Upper lobe of right lung (tissue), 1 donor: ENCODE results near the gene RMDN2. TPM values are rescaled to one million over a fixed set of nuclear protein-coding genes. Genes with fewer than 3 reads are reported as not detected.

ENCODE experiments used
- ATAC-seq: fragments of 200-7000 bp; cut with Tn5 transposase; one replicate; pipeline ENCODE4 v1.9.1; 2020; ENCODE audit warnings: mild to moderate bottlenecking, moderate library complexity
- DNase-seq: peaks from one replicate; pipeline ENCODE4 v3.0.0-alpha.2; 2020
- H3K27ac ChIP-seq: fragments of 200-600 bp; one replicate; pipeline ENCODE4 v1.8.0; 2022
- H3K27me3 ChIP-seq: fragments of 200-600 bp; one replicate; pipeline ENCODE4 v1.8.0; 2022; ENCODE audit warnings: mild to moderate bottlenecking
- H3K36me3 ChIP-seq: fragments of 200-600 bp; one replicate; pipeline ENCODE4 v1.8.0; 2022
- H3K4me1 ChIP-seq: fragments of 200-600 bp; one replicate; pipeline ENCODE4 v1.8.0; 2022
- H3K4me3 ChIP-seq: fragments of 200-600 bp; one replicate; pipeline ENCODE4 v1.8.0; 2022; ENCODE audit warnings: mild to moderate bottlenecking
- H3K9me3 ChIP-seq: fragments of 200-600 bp; one replicate; pipeline ENCODE4 v1.8.0; 2022
- CTCF ChIP-seq: fragments of 200-600 bp; IDR thresholded peaks from one replicate; pipeline ENCODE4 v1.8.0; 2022; ENCODE audit warnings: antibody characterized with exemption
- intact Hi-C: fragments of 100-400 bp; cut with DNase I; formaldehyde crosslinking; loops from one replicate; pipeline ENCODE4 v1.11.0; 2022
- total RNA-seq: library from RNA; stranded (reverse); fragmentation: NEBNext Ultra II Directional; extraction: Animal tissue kit (Norgen Biotek cat#: 25700); gene quantifications from one replicate; pipeline ENCODE4 v1.2.1, GENCODE V29; 2021
- donor health status: DM: no; HTN: yes; CAD: no; lungs with severe emphysema.

RMDN2 gene
- total RNA-seq, 1 donor from 2014 or later = 23.1 TPM

GRCh38 chr2:38035968-38036367, 110.9 kb downstream of the RMDN2 start:
- Histone ChIP-seq H3K27ac (no peak overlapping the region), H3K27me3 (no peaks in the 10 kb centered on the region), H3K4me1 (no peaks in the 10 kb centered on the region), H3K9me3 (no peaks in the 10 kb centered on the region), H3K36me3 (no peaks in the 10 kb centered on the region), H3K4me3 (no peak overlapping the region)
- DNase-seq (no peak), ATAC-seq (no peak)
- intact Hi-C loops = no loop called here
- no peak for TF ChIP-seq CTCF

GRCh38 chr2:38037325-38037724, 112.2 kb downstream of the RMDN2 start:
- no peaks in the 10 kb centered on the region for H3K27me3 ChIP-seq
- peak overlapping the region; percentile 47 for H3K27ac ChIP-seq
- H3K4me3 ChIP-seq = no peak overlapping the region
- H3K9me3 ChIP-seq = no peaks in the 10 kb centered on the region
- no peaks in the 10 kb centered on the region for H3K36me3 ChIP-seq
- DNase-seq (no peak), ATAC-seq (no peak)
- no peak for TF ChIP-seq CTCF
- intact Hi-C loops = no loop called here
- no peaks in the 10 kb centered on the region for H3K4me1 ChIP-seq

GRCh38 chr2:38037757-38038621, 112.9 kb downstream of the RMDN2 start:
- intact Hi-C loops = no loop called here
- Histone ChIP-seq H3K9me3 (no peaks in the 10 kb centered on the region), H3K27ac (peak overlapping the region; percentile 47), H3K36me3 (no peaks in the 10 kb centered on the region), H3K4me3 (peak overlapping the region; percentile 36), H3K4me1 (no peaks in the 10 kb centered on the region), H3K27me3 (no peaks in the 10 kb centered on the region)
- ATAC-seq = peak; percentile 84
- peak; percentile 46 for TF ChIP-seq CTCF
- DNase-seq = no peak

GRCh38 chr2:38038682-38039081, 113.6 kb downstream of the RMDN2 start:
- H3K4me1 ChIP-seq = no peaks in the 10 kb centered on the region
- no peaks in the 10 kb centered on the region for H3K9me3 ChIP-seq
- intact Hi-C loops = no loop called here
- no peaks in the 10 kb centered on the region for H3K27me3 ChIP-seq
- peak overlapping the region; percentile 36 for H3K4me3 ChIP-seq
- no peak for TF ChIP-seq CTCF
- H3K36me3 ChIP-seq = no peaks in the 10 kb centered on the region
- H3K27ac ChIP-seq = no peak overlapping the region
- no peak for ATAC-seq
- DNase-seq = no peak

- DNase-seq = no peak
- intact Hi-C loops = no loop called here
- H3K9me3 ChIP-seq = no peaks in the 10 kb centered on the region
- no peaks in the 10 kb centered on the region for H3K4me1 ChIP-seq
- no peak for ATAC-seq
- no peaks in the 10 kb centered on the region for H3K27me3 ChIP-seq
- H3K4me3 ChIP-seq = no peak overlapping the region
- no peak for TF ChIP-seq CTCF
- H3K27ac ChIP-seq = no peak overlapping the region
- H3K36me3 ChIP-seq = no peaks in the 10 kb centered on the region
Observed at GRCh38 chr2:38039121-38039910, 114.2 kb downstream of the RMDN2 start.
